Measurements from ENCODE around the gene THPO. TPM values are rescaled to one million over a fixed set of nuclear protein-coding genes. Genes with fewer than 3 reads are reported as not detected.
"Not testable (repeated sequence)": the region's sequence is repeated elsewhere in the genome, so short reads cannot be mapped to it uniquely, and the experiment has no call there.

Gene THPO
- total RNA-seq, 1 donor from 2014 or later = not detected

GRCh38 chr3:184345317-184346144 lies 32.5 kb downstream of the THPO start:
- H3K36me3 Mint-ChIP-seq (ENCODE audit: low read depth) = peaks cover 13% of the 10 kb centered on the region
- H3K4me3 Mint-ChIP-seq (ENCODE audit: unreplicated experiment) = no peak overlapping the region
- peaks cover 29% of the 10 kb centered on the region for H3K4me1 Mint-ChIP-seq (ENCODE audit: low read depth)
- peak; percentile 76 for TF ChIP-seq CTCF (IDR thresholded peaks at IDR 0.05)
- no peaks in the 10 kb centered on the region for H3K9me3 Mint-ChIP-seq (ENCODE audit: low read depth)
- H3K27ac Mint-ChIP-seq (ENCODE audit: unreplicated experiment) = peak overlapping the region; percentile 77
- no peaks in the 10 kb centered on the region for H3K27me3 Mint-ChIP-seq (ENCODE audit: low read depth)
- no peak for DNase-seq (ENCODE audit: low spot score)

- DNase-seq (ENCODE audit: low spot score) = no peak
- TF ChIP-seq CTCF (IDR thresholded peaks at IDR 0.05) = no peak
- no peak overlapping the region for H3K4me3 Mint-ChIP-seq (ENCODE audit: unreplicated experiment)
- no peaks in the 10 kb centered on the region for H3K9me3 Mint-ChIP-seq (ENCODE audit: low read depth)
- peaks cover 13% of the 10 kb centered on the region for H3K36me3 Mint-ChIP-seq (ENCODE audit: low read depth)
- H3K27me3 Mint-ChIP-seq (ENCODE audit: low read depth) = no peaks in the 10 kb centered on the region
- H3K4me1 Mint-ChIP-seq (ENCODE audit: low read depth) = peaks cover 29% of the 10 kb centered on the region
- H3K27ac Mint-ChIP-seq (ENCODE audit: unreplicated experiment) = no peak overlapping the region
Measured at GRCh38 chr3:184344579-184345316, 33.3 kb downstream of the THPO start.

- TF ChIP-seq CTCF (IDR thresholded peaks at IDR 0.05) = no peak
- Mint-ChIP-seq H3K36me3 (ENCODE audit: low read depth) (peaks cover 13% of the 10 kb centered on the region), H3K9me3 (ENCODE audit: low read depth) (no peaks in the 10 kb centered on the region), H3K27ac (ENCODE audit: unreplicated experiment) (no peak overlapping the region), H3K27me3 (ENCODE audit: low read depth) (no peaks in the 10 kb centered on the region), H3K4me1 (ENCODE audit: low read depth) (peaks cover 35% of the 10 kb centered on the region), H3K4me3 (ENCODE audit: unreplicated experiment) (no peak overlapping the region)
- DNase-seq (ENCODE audit: low spot score) = no peak
Measured at GRCh38 chr3:184343200-184343876, 34.7 kb downstream of the THPO start.

- Mint-ChIP-seq H3K27me3 (ENCODE audit: low read depth) (no peaks in the 10 kb centered on the region), H3K36me3 (ENCODE audit: low read depth) (peaks cover 15% of the 10 kb centered on the region), H3K27ac (ENCODE audit: unreplicated experiment) (no peak overlapping the region), H3K4me3 (ENCODE audit: unreplicated experiment) (no peak overlapping the region), H3K9me3 (ENCODE audit: low read depth) (no peaks in the 10 kb centered on the region), H3K4me1 (ENCODE audit: low read depth) (peaks cover 42% of the 10 kb centered on the region)
- no peak for TF ChIP-seq CTCF (IDR thresholded peaks at IDR 0.05)
- DNase-seq (ENCODE audit: low spot score) = no peak
Measured at GRCh38 chr3:184341925-184342324, 36.1 kb downstream of the THPO start.

- not testable (repeated sequence) for H3K27me3 Mint-ChIP-seq (ENCODE audit: low read depth); DNase-seq (ENCODE audit: low spot score); H3K9me3 Mint-ChIP-seq (ENCODE audit: low read depth); H3K4me3 Mint-ChIP-seq (ENCODE audit: unreplicated experiment); H3K36me3 Mint-ChIP-seq (ENCODE audit: low read depth); H3K27ac Mint-ChIP-seq (ENCODE audit: unreplicated experiment)
- H3K4me1 Mint-ChIP-seq (ENCODE audit: low read depth) = peaks cover 46% of the 10 kb centered on the region
Measured at GRCh38 chr3:184339451-184340135, 38.4 kb downstream of the THPO start.

Measured in chondrocyte (in vitro differentiated cells).